GM13976 (cell line): Measurements from ENCODE around the gene SLC25A22.

Experiments
- DNase-seq: peaks from one replicate; pipeline ENCODE4 v3.0.0; 2012; ENCODE audit warnings: low spot score
- in situ Hi-C: fragments of 300-500 bp; cut with MboI; formaldehyde crosslinking; loops from one replicate; pipeline ENCODE4 v1.12.0; 2022; ENCODE audit warnings: low sequenced_read_pairs, mixed read lengths, inconsistent platforms; ENCODE audit not compliant: unreplicated experiment
- TF ChIP-seq, protein P1 (sequence below): IDR thresholded peaks from 2 replicates; pipeline ENCODE4 v1.5.1; 2012; ENCODE audit warnings: borderline replicate concordance, mild to moderate bottlenecking; ENCODE audit not compliant: insufficient read depth; ENCODE audit errors: extremely low read depth, missing control alignments, control extremely low read depth

Gene SLC25A22

DNA sequence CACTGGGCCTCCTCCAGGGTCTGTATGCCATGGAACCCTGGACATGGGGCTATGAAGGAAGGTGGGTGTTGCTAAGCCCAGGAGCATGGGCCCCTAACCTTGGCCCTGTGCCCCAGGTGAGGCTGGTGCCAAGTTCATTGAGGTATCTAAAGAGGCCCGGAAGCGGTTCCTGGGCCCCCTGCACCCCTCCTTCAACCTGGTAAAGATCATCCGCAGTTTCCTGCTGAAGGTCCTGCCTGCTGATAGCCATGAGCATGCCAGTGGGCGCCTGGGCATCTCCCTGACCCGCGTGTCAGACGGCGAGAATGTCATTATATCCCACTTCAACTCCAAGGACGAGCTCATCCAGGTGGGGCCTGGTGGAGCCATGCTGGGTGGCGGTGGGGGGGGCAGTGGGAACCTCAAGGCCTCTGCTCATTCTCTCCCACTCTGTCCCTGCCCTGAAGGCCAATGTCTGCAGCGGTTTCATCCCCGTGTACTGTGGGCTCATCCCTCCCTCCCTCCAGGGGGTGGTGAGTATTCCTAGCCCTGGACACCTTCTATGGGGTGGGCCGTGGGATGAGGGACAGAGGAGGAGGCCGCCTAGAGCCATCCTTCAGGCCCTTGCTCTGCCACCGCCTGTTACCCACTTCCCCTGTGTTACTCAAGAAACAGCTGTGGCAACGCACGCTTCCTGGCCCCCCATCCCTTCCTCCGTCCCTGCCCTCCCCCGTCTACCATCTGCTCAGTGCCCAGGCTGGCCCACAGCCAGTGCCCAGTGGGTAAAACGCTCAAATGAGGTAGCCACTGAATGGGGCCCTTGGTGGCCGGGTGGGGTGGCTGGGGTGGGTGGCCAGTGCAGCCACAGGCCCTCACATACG is 23.7 kb upstream of the SLC25A22 start:
- no peak for DNase-seq
- in situ Hi-C loops = no loop called here
- TF ChIP-seq, protein P1, sequence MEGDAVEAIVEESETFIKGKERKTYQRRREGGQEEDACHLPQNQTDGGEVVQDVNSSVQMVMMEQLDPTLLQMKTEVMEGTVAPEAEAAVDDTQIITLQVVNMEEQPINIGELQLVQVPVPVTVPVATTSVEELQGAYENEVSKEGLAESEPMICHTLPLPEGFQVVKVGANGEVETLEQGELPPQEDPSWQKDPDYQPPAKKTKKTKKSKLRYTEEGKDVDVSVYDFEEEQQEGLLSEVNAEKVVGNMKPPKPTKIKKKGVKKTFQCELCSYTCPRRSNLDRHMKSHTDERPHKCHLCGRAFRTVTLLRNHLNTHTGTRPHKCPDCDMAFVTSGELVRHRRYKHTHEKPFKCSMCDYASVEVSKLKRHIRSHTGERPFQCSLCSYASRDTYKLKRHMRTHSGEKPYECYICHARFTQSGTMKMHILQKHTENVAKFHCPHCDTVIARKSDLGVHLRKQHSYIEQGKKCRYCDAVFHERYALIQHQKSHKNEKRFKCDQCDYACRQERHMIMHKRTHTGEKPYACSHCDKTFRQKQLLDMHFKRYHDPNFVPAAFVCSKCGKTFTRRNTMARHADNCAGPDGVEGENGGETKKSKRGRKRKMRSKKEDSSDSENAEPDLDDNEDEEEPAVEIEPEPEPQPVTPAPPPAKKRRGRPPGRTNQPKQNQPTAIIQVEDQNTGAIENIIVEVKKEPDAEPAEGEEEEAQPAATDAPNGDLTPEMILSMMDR = no peak

DNA sequence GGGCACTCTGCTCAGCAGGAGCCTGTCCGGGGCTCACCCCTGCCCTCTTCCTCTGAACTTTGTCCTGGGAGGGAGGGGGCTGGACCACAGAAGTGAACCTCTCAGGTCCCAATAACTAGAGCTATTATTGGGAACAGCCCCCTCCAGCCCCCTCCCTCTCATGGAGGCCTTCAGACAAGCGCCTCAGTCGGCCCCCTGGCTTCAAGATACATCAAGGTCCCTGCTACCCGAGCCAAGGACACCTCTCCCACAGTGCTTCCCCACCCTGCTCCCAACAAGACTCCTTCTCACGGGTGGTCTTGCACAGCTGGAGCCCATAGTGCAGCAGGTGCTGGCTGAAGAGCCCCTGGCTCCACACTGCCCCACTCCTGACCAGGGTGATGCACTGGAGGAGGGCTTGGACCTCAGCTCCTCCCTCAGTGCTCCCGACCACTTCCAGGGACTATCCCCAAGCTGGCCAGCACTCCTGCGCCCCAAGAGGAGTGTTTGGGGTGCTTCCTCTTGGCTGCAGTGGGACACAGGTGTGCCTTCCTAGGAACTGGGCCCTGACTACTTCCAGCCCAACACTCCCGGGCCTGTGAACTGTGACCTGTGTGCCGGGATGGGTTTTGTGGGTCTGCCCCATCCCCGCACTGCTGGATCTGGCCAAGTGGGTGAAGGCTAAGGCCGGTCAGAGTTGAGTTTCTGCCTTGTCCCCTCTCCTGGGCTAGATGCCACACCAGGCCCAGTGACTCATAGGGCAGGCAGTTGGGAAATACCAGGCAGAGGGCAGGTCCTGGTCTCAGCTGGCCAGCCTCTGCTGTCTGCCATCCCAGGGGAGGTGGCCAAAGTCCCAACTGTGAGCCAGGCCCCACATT is 22.8 kb upstream of the SLC25A22 start:
- DNase-seq = no peak
- TF ChIP-seq, protein P1 = no peak
- in situ Hi-C loops = no loop called here

DNA sequence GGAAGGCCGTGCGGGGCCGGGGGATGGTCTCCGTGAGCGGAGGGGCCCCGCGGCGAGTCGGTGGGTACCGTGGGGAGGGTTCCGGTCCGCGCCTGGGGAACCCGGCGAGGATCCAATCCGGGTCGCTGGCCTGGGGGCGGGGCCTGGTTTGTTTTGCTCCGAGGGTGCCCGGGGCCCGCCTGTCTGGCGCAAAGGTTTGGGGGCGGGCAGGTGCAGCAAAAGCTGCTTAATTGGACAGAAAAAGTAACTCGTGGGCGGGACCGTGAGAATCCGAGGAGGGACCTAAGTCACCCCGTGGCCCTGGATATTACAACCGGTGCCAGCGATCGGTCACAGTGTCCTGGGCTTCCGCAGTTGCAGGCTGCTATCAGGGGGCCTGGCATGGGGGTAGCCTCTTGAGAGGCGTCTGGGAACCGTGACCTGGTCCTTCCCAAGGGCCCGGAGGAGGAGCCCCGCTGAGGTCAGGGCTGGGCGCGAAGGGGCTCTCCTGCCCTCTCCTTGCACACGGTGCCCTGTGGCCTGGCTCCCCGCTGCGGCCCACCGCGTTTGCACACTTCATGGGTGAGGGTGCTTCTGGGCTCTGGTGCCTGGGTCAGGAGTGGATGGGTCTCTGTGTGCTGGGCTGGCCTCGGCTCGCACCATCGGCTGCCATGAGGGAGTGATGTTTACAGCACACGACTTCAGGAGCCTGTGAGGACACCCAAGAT is 22.0 kb upstream of the SLC25A22 start:
- TF ChIP-seq, protein P1 = no peak
- in situ Hi-C loops = no loop called here
- DNase-seq = peak; percentile 90

DNA sequence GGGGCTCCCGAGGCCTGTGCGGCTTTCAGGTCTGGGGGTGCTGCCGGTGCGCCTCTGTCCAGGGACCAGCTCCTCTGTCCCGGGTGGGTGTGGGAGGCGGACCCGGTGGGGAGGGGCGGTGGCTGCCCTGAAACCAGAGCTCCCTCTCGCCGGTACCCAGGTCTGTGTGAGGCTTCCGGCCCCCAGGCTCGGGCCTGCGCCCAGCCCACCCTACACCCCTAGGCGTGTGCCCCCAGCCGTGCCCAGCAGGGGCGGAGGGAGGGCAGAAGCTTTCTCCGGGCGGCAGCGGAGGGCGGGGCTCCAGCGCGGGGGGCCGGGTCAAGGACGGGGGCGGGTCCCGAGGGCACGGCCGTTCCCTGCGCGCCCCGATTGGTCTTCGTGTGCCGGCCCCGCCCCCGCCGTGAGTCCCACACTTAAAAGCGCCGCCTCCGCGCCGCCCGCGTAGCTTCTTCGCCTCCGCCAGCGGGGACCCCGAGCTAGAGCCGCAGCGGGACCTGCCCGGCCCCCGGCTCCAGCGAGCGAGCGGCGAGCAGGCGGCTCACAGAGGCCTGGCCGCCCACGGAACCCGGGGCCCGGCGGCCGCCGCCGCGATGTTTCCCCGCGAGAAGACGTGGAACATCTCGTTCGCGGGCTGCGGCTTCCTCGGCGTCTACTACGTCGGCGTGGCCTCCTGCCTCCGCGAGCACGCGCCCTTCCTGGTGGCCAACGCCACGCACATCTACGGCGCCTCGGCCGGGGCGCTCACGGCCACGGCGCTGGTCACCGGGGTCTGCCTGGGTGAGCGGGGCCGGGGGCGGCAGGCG is 21.2 kb upstream of the SLC25A22 start:
- in situ Hi-C loops = no loop called here
- TF ChIP-seq, protein P1 = no peak
- DNase-seq = peak; percentile 96

DNA sequence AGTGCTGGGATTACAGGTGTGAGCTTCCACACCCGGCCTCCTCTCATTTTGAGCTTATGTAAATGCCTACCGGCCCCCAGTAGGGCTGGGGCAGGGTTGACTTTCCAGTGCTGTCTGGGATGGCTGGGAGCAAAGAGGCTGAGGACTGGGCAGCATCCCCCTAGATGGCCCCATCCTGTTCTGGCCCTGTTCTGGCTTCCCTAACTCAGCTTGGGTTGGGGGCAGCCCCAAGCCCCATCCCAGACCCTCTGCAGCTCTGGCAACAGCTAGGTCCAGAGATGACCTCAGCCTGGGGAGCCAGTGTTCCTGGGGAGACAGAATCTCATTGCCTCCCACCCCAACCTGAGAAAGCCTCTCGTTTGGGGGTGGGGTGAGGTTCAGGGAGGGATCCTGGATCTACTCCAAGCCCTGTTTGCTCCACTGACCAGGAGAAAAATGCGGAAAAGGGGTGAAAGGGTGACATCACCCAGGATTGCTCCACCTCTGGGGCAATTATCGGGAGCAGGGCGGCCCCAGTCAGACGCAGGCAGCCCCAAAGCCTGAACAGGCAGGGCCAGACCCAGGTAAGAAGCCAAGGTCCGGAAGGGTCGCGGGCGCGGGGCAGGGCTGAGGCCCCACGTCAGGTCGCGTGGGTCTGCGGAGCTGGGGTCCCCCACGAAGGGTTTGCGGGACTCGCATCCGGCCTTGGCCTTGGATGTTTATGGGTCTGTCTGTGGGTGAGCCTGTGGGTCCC is 20.5 kb upstream of the SLC25A22 start, which contains the start of gene PNPLA2:
PNPLA2 (plus strand) TSS at position 519 of the 733 bp plus-strand sequence. CDS start 805 bp downstream, outside the sequence.
- no peak for DNase-seq
- in situ Hi-C loops = no loop called here
- TF ChIP-seq, protein P1 = no peak
